Stimulated activated CD4-positive, alpha-beta T cell treated with anti-CD3 and anti-CD28 coated beads, Interleukin-4, amount 100 ng/mL, for 48 hours (primary cell): ENCODE results near the gene ZNF511.
A peak's percentile ranks its signal among the peaks of the same experiment; 100 is the strongest.
"Not testable (repeated sequence)": the region's sequence is repeated elsewhere in the genome, so short reads cannot be mapped to it uniquely, and the experiment has no call there.

Experiments used
- DNase-seq, 2 donors: peaks; one replicate each; pipeline ENCODE4 v3.0.0-alpha.2; 2020; ENCODE audit warnings: low read depth in 2 of 2

The ZNF511 gene

GRCh38 chr10:133314911-133315310 lies 6.2 kb downstream of the ZNF511 start:
- DNase-seq: no peak

DNA sequence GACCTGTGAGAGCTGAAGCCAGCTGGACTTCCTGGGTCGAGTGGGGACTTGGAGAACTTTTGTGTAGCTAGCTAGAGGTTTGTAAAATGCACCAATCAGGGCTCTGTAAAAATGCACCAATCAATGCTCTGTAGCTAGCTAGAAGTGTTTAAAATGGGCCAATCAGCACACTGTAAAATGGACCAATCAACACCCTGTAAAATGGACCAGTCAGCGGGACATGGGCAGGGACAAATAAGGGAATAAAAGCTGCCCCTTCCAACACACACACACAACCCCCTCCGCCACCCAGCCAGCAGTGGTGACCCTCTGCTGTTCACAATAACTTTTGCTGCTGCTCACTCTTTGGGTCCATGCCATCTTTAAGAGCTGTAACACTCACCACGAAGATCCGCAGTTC lies 7.1 kb downstream of the ZNF511 start:
- no peak for DNase-seq

- no peak for DNase-seq
These were observed 7.6 kb downstream of the ZNF511 start for GRCh38 chr10:133316266-133316665.

DNA sequence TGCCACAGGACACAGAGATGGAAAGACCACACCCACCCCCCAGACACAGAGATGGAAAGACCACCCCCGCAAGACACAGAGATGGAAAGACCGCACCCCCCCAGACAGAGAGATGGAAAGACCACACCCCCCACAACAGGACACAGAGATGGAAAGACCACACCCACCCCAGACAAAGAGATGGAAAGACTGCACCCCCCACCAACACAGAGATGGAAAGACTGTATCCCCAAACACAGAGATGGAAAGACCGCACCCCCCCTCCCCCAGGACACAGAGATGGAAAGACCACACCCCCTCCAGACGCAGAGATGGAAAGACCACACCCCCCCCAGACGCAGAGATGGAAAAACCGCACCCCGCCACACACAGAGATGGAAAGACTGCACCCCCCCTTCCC lies 8.0 kb downstream of the ZNF511 start:
- no peak for DNase-seq

- DNase-seq: peak; percentile 68 to 71
These were observed 9.9 kb downstream of the ZNF511 start for GRCh38 chr10:133318494-133319127.

GRCh38 chr10:133320852-133321422 lies 12.2 kb downstream of the ZNF511 start:
- not testable (repeated sequence) for DNase-seq

DNA sequence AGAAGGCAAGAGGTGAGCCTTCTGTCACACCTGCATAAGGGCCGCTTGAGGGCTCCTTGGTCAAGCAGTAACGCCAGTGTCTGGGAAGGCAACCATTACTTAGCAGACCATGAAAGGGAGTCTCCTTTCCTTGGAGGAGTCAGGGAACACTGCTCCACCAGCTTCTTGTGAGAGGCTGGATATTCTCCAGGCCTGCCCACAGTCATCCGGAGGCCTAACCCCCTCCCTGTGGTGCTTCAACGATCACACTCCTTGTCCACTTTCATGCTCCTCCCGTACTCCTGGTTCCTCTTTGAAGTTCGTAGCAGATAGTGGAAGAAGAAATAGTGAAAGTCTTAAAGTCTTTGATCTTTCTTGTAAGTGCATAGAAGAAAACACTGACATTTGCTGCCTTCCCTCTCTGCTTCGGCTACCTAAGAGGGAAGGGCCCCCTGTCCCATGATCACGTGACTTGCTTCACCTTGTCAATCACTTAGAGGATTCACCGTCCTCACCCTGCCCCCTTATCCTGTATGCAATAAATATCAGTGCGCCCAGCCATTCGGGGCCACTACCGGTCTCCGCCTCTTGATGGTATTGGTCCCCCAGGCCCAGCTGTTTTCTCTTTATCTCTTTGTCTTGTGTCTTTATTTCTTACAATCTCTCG lies 13.5 kb downstream of the ZNF511 start:
- not testable (repeated sequence) for DNase-seq

DNA sequence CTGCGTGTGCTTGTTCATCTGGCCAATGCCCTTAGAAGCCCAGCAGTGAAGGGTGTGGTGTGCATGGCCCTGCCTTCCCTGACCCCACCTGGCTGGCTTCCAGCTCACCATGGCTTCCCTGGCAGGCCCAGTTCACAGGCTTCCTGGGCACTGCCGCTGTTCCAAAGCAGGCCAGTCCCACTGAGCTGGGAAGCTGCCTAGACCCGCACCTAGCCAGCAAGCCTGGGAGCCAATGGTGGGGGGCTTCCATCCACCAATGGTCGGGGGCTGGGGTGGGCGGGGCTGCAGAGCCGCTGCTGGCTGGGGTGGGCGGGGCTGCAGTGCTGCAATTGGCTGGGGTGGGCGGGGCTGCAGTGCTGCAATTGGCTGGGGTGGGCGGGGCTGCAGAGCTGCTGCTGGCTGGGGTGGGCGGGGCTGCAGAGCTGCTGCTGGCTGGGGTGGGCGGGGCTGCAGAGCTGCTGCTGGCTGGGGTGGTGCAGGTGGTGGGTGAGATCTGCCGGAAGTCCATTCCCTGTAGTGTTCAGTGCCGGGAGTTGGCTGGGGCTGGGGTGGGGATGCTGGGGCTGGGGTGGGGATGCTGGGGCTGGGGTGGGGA lies 15.6 kb downstream of the ZNF511 start:
- DNase-seq: peak; percentile 52 to 65

DNA sequence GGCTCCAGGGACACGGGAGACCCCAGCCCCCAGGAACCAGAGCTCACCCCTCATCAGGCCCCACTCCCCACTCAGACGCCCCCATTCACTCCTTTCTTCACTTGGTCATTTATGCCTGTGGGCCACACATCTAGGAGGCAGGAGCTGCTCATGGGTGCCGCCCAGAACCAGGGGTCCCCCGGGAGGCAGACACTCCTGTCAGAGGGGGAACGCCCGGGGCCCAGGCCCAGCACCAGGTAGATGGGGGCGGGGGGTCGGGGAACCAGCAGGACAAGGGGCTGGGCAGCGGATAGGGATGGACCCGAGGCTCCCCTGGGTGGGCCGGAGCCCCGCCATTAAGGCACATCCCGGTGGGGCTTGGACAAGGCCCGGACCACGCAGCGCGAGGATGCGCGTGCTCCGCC lies 16.1 kb downstream of the ZNF511 start:
- DNase-seq: no peak

- DNase-seq: no peak
These were observed 16.9 kb downstream of the ZNF511 start for GRCh38 chr10:133325440-133326222.

- no peak for DNase-seq
These were observed 17.5 kb downstream of the ZNF511 start for GRCh38 chr10:133326223-133326551.

DNA sequence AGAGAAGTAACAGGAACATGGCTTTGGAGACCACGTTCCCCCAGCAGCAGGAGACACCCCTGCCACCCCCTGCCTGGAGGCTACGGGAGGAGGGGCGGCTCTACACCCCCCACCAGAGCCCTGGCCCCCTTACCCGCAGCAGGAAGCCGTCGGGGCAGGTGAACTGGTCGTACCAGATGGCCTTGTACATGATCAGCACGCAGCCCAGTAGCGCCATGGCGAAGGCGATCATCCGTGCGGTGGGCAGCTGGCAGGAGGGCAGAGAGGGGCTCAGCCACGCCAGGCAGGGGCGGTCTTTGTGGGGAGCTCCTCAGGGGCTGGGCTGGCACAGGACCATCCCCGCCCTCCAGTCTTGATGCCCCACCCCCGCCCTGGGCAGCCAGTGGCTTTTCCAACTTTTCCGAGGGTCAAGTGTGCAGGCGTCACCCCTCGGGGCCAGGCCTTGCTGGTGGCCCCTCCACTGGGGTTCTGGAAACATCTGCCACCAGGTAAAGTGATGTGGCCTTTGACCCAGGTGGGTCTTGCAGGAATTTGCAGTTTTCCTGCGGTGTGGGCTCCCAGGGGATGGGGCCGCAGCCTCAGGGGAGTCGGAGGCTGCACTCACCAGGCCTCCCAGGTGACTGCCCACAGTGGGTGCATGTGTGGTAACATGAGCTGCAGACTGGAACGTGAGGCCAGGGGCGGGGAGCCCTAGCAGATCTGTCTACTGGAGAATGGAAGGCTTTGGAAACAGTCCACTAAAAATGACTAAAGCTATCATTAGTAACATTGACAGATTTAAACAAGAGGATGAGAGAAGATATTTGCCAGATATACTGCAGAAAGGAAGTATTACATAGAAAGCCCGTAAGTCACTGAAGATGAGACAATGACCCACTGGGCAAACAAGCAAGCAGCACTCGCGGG lies 18.3 kb downstream of the ZNF511 start:
- DNase-seq: no peak

DNA sequence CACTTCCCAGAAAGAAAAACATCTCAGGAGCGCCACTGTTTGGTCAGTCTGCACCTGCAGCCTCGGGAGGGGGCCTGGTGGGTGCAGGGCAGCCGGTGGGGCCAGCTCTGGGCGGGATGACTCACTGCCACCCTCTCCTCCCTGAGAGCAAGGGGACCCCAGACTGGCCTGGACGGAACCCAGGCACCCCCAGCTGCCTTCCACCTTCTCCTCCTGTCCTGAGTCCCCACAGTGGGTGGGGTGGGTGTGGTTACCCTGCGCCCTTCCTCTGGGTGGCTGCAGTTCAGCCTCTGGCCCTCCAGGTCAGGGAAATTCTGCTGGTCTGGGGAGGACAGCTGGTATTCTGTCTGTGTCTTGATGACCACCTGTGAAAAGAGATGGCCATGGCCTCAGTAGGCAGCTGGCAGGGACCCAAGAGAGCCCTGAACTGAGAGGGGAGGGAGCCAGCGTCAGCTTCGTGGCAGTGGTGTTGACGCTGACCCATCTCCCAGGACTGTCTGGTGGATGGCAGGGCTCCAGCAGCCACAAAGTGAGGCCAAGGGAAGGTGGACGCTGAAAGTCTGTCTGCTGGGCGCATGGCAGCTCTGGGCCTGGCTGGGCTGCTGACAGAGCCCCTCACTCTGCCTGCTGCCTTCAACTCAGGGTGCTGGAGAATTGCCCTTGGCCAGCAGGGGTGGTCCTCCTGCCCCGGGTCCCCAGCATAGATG lies 19.1 kb downstream of the ZNF511 start:
- DNase-seq: no peak

DNA sequence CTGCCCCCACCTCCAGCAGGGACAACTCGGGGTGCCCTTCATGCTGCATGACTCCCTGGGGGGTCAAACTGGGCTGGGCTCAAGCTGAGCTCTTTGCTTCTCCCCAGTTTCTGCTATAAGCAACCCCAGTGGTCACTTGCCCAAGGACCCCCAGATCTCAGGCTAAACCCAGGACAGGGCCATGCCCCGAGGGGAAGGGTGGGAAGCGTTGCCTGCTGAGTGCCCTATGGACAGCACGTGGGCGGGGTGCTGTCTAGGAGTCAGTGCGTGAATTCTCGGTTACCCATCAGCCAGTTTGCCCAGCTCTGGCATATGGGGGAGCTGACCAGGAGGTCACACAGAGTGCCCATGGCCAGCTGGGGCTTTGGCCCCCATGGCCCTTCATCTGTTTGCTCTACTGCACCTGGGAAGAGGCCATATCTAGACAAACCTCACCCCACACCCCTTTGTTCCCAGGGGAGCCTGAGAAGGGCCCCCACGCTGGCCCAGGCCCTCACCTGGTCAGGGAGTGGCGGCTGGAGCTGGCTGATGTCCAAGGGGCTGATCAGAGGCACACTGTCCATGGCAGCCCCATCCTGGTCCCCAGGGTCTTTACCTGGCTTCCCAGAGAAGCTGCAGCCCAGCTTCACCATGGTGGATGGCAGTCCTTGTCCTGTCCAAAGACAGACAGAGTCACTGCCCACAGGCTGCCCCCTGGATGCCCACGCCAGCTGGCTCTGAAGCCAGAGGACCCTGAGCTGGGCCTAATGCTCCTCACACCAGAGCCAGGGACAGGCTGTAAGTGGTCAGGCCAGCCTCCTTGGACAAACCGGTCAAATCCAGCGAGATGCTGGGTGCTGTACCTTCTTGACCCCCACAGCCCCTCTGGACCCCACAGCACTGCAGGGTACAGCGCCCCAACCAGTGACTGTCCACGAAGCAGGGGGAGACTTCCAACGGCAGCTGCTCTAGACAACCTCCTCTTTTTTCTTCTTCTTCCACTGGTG lies 19.9 kb downstream of the ZNF511 start:
- DNase-seq: no peak

- DNase-seq: peak; percentile 86 to 89
These were observed 20.9 kb downstream of the ZNF511 start for GRCh38 chr10:133329491-133330202.

GRCh38 chr10:133332936-133333699 lies 24.4 kb downstream of the ZNF511 start:
- no peak for DNase-seq

DNA sequence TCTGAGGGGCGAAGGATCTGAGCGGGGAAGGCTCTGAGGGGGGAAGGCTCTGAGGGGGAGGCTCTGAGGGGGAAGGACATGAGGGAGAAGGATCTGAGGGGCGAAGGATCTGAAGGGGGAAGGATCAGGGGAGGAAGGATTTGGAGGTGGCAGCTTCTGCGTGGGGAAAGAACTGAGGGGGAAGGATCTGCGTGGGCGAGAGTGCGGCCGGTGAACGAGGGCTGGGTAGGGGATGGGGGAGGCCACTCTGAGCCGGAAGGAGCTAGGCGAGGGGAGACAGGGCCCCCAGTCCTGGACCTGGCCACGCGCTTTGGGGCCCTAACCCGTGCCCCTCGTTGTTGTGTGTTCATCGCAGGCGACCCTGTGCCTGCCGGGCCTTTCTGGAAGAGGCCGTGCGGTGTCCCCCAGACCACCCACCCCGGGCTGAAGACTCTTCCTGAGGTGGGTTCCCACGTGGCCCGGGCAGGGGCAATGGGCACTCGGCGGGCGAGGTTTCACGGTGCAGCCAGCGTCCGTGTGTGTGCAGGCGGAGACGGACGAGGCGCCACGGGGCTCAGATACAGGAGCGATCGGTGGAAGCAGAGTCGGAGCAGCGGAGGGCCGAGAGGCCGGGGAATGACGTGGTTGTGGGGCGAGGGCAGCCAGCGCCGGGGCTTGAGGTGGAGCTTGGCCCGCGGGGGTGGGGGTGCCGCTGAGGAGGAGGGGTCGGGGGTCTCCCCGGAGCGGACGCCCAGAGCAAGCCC lies 26.0 kb downstream of the ZNF511 start:
- no peak for DNase-seq
